Endothelial cell of umbilical vein (primary cell): Measurements from ENCODE around the gene RNU1-3.

Experiments
- EZH2 ChIP-seq: IDR thresholded peaks from 2 replicates; pipeline ENCODE4 v1.6.1; 2012; ENCODE audit warnings: borderline replicate concordance, low read depth, mild to moderate bottlenecking, moderate library complexity, low read length, inconsistent platforms; ENCODE audit not compliant: severe bottlenecking
- MYC ChIP-seq: IDR thresholded peaks from one replicate; pipeline ENCODE4 v1.6.1; 2011; ENCODE audit warnings: mild to moderate bottlenecking, low read depth, low read length
- POLR2A ChIP-seq: IDR thresholded peaks from 2 replicates; pipeline ENCODE4 v1.6.1; 2012; ENCODE audit warnings: low read depth, mild to moderate bottlenecking, control low read depth, low read length
- POLR2AphosphoS5 ChIP-seq: IDR thresholded peaks from 2 replicates; pipeline ENCODE4 v1.6.1; 2012; ENCODE audit warnings: low read depth, mild to moderate bottlenecking, control low read depth, low read length, moderate library complexity; ENCODE audit not compliant: insufficient read depth
- TF ChIP-seq, protein P1 (sequence below), 2 donors: IDR thresholded peaks; 1 replicate in 1 of 2; 2 replicates in 1 of 2; pipeline ENCODE4 v1.5.1; 2011; ENCODE audit warnings: low read length in 2 of 2, mild to moderate bottlenecking in 2 of 2, moderate library complexity in 2 of 2, control low read depth in 1 of 2, inconsistent platforms in 1 of 2, low read depth in 1 of 2; ENCODE audit not compliant: insufficient read depth in 1 of 2; ENCODE audit errors: extremely low read depth in 1 of 2
- TF ChIP-seq, protein P2 (sequence below): IDR thresholded peaks from 2 replicates; pipeline ENCODE4 v1.6.1; 2011; ENCODE audit not compliant: insufficient read depth, insufficient read length

DNA sequence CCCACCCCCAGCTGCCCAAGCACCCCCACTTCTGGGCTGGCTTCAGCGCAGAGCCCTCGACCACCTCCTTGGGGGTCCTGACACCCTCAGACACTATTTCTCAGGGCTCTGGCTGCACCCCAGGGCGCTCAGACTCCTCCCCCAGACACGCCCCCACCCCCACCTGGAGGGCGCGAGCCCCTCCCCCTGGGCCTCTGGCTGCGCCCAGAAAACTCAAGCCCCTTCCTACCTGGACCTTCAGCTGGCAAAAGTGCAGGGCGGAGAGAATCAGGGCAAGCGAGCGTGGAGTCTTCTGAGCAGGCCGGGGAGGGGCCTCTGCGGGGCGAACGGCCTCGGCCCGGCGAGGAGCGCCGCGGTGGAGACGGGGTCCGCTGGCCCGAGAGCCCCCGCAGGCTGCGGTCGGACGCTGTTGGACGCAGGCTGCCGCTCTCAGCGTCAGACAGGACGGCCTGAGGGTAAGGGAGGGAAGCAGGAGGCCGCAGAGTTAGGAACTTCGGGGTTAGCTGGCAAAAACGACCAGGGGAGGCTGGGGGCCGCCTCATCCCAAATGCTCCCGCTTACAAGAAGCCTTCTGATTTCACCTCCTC is 36.0 kb downstream of the RNU1-3 start:
- TF ChIP-seq, protein P1, sequence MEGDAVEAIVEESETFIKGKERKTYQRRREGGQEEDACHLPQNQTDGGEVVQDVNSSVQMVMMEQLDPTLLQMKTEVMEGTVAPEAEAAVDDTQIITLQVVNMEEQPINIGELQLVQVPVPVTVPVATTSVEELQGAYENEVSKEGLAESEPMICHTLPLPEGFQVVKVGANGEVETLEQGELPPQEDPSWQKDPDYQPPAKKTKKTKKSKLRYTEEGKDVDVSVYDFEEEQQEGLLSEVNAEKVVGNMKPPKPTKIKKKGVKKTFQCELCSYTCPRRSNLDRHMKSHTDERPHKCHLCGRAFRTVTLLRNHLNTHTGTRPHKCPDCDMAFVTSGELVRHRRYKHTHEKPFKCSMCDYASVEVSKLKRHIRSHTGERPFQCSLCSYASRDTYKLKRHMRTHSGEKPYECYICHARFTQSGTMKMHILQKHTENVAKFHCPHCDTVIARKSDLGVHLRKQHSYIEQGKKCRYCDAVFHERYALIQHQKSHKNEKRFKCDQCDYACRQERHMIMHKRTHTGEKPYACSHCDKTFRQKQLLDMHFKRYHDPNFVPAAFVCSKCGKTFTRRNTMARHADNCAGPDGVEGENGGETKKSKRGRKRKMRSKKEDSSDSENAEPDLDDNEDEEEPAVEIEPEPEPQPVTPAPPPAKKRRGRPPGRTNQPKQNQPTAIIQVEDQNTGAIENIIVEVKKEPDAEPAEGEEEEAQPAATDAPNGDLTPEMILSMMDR (IDR thresholded peaks at IDR 0.05; ENCODE audit: extremely low read depth in 1 of 2, insufficient read depth in 1 of 2, low read depth in 1 of 2, low read length in 2 of 2), result no peak
- TF ChIP-seq POLR2A (no peak), EZH2 (no peak), POLR2AphosphoS5 (no peak), MYC (no peak)
- TF ChIP-seq, protein P2, sequence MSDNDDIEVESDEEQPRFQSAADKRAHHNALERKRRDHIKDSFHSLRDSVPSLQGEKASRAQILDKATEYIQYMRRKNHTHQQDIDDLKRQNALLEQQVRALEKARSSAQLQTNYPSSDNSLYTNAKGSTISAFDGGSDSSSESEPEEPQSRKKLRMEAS, result no peak
